PFSK-1 (cell line): ENCODE results near the gene PTPN14.

Source experiments
- FOXP2 ChIP-seq: optimal IDR thresholded peaks from 2 replicates; pipeline ENCODE3; 2011; ENCODE audit warnings: borderline replicate concordance, control low read depth, inconsistent platforms; ENCODE audit not compliant: insufficient read depth; ENCODE audit errors: extremely low read length, extremely low read depth
- POLR2AphosphoS5 ChIP-seq: IDR thresholded peaks from 2 replicates; pipeline ENCODE4 v1.6.1; 2012; ENCODE audit warnings: low read depth, mild to moderate bottlenecking, control low read depth, low read length, moderate library complexity
- REST ChIP-seq, 2 experiments: IDR thresholded peaks; 2 replicates each; pipeline versions ENCODE4 v1.6.1 to v1.8.0; 2011 to 2012; ENCODE audit warnings: low read depth in 2 of 2, low read length in 2 of 2, control low read depth in 1 of 2, inconsistent platforms in 1 of 2, mild to moderate bottlenecking in 1 of 2, moderate library complexity in 1 of 2; ENCODE audit not compliant: insufficient read depth in 1 of 2
- SIN3A ChIP-seq: IDR thresholded peaks from 2 replicates; pipeline ENCODE4 v1.6.1; 2012; ENCODE audit warnings: mild to moderate bottlenecking, low read length, moderate library complexity, borderline replicate concordance; ENCODE audit not compliant: insufficient read depth
- TAF1 ChIP-seq: IDR thresholded peaks from 2 replicates; pipeline ENCODE4 v1.6.1; 2012; ENCODE audit warnings: low read length, control low read depth, borderline replicate concordance; ENCODE audit not compliant: insufficient read depth

PTPN14 gene

GRCh38 chr1:214349781-214350180 is 201.6 kb downstream of the PTPN14 start:
- TF ChIP-seq REST (IDR thresholded peaks at IDR 0.05; ENCODE audit: insufficient read depth in 1 of 2, low read depth in 2 of 2, low read length in 2 of 2), result no peak
- TF ChIP-seq SIN3A, result no peak
- no peak for TF ChIP-seq FOXP2
- TF ChIP-seq POLR2AphosphoS5, result no peak

DNA sequence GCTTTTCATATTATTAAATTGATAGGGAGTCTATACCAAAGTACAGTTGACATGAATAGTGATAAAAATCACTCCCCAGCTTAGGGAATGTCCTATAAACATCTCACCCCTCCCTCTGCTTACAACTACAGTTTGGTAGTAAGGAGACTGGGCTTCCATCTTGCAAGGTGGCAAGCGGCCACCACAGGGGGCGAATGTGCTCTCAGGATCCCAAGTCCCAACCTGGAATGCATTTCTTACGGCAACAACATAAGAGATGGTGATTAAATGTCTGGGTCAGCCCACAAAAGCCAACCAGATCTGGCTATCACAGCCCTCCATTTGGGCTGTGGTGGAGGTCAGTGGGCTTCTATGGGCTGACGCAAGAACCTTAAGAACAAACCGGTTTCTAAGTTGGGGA is 202.4 kb downstream of the PTPN14 start:
- TF ChIP-seq POLR2AphosphoS5 (no peak), TAF1 (no peak), SIN3A (no peak), REST (IDR thresholded peaks at IDR 0.05; ENCODE audit: insufficient read depth in 1 of 2, low read depth in 2 of 2, low read length in 2 of 2) (no peak), FOXP2 (no peak)

- TF ChIP-seq REST (IDR thresholded peaks at IDR 0.05; ENCODE audit: insufficient read depth in 1 of 2, low read depth in 2 of 2, low read length in 2 of 2), result no peak
- no peak for TF ChIP-seq POLR2AphosphoS5
- TF ChIP-seq TAF1, result no peak
- no peak for TF ChIP-seq FOXP2
- no peak for TF ChIP-seq SIN3A
Measured at GRCh38 chr1:214344897-214345296, 206.5 kb downstream of the PTPN14 start.

GRCh38 chr1:214342525-214342924 is 208.9 kb downstream of the PTPN14 start:
- TF ChIP-seq TAF1 (no peak), REST (IDR thresholded peaks at IDR 0.05; ENCODE audit: insufficient read depth in 1 of 2, low read depth in 2 of 2, low read length in 2 of 2) (no peak), FOXP2 (no peak), SIN3A (no peak), POLR2AphosphoS5 (no peak)

GRCh38 chr1:214341932-214342331 is 209.5 kb downstream of the PTPN14 start:
- TF ChIP-seq REST (IDR thresholded peaks at IDR 0.05; ENCODE audit: insufficient read depth in 1 of 2, low read depth in 2 of 2, low read length in 2 of 2) (no peak), SIN3A (no peak), FOXP2 (no peak), POLR2AphosphoS5 (no peak), TAF1 (no peak)
